Testis (tissue), 5 donors: ENCODE results near the gene PRKACG. TPM values are rescaled to one million over a fixed set of nuclear protein-coding genes. Genes with fewer than 3 reads are reported as not detected.

Source experiments
- DNase-seq: peaks from one replicate; pipeline ENCODE4 v3.0.0-alpha.2; 2019
- H3K27ac ChIP-seq, 2 donors: fragments of 200-600 bp; sonication (generic); one replicate each; pipeline ENCODE4 v1.5.1; 2019
- H3K27me3 ChIP-seq: fragments of 200-600 bp; sonication (generic); one replicate; pipeline ENCODE4 v1.5.1; 2019
- H3K36me3 ChIP-seq: fragments of 200-600 bp; sonication (generic); one replicate; pipeline ENCODE4 v1.5.1; 2017; ENCODE audit warnings: low read depth; ENCODE audit errors: missing control alignments
- H3K4me1 ChIP-seq: fragments of 200-600 bp; sonication (generic); one replicate; pipeline ENCODE4 v1.5.1; 2019
- H3K4me3 ChIP-seq, 2 donors: fragments of 200-600 bp; sonication (generic); one replicate each; pipeline ENCODE4 v1.5.1; 2017 to 2019
- H3K9me3 ChIP-seq: fragments of 200-600 bp; sonication (generic); one replicate; pipeline ENCODE4 v1.5.1; 2017
- CTCF ChIP-seq, 3 experiments: fragments of 450-650 bp in 2 of 3; fragments of 200-600 bp in 1 of 3; sonication (generic) in 1 of 3; IDR thresholded peaks; one replicate each; pipeline ENCODE4 v1.5.1; 2016 to 2019; ENCODE audit warnings: antibody characterized with exemption in 3 of 3, mild to moderate bottlenecking in 2 of 3, moderate library complexity in 1 of 3
- POLR2A ChIP-seq: fragments of 450-650 bp; IDR thresholded peaks from one replicate; pipeline ENCODE4 v1.6.1; 2017; ENCODE audit warnings: antibody characterized with exemption, mild to moderate bottlenecking, moderate library complexity
- WGBS, 2 donors: methylation state at CpG; one replicate each; pipeline ENCODE4 v1.1.5; 2018; 5-methylcytosine and 5-hydroxymethylcytosine counted together
- intact Hi-C: fragments of 100-400 bp; cut with DNase I; formaldehyde crosslinking; loops from one replicate; pipeline ENCODE4 v1.15.1; 2023; ENCODE audit warnings: low total_unique reads
- long read RNA-seq, 2 donors: transcript quantifications; one replicate each; lab custom pipeline, GENCODE V29; 2026
- polyA plus RNA-seq: library from polyadenylated mRNA; stranded (reverse); fragments of 350-450 nt; fragmentation: Illumina TruSeq; extraction: RNeasy Lipid Tissue Mini Kit (QIAGEN cat#74804); gene quantifications from one replicate; pipeline ENCODE4 v1.2.3, GENCODE V29; 2014; ENCODE audit warnings: low read depth, low replicate concordance; ENCODE audit not compliant: insufficient read depth
- total RNA-seq, 2 donors: library from RNA; depleted of rRNA; stranded (reverse); fragments of >200 nt; gene quantifications; one replicate each; pipeline ENCODE4 v1.2.3, GENCODE V29; 2016

PRKACG gene
- total RNA-seq (10 to 100 TPM; 14.0 to 14.2 TPM), polyA plus RNA-seq (46.5 TPM)
- long read RNA-seq, donor 1: 0 reads
- long read RNA-seq, donor 2: 0 reads

- Histone ChIP-seq H3K27ac (no peak within 1 kb of the TSS), H3K36me3 (no peaks in the 10 kb centered on the region), H3K4me1 (no peaks in the 10 kb centered on the region), H3K4me3 (peak within 1 kb of the TSS; percentile 37 to 41), H3K9me3 (no peaks in the 10 kb centered on the region), H3K27me3 (no peaks in the 10 kb centered on the region)
- 41 to 76% methylated on average over 3 to 29 of the region's 29 CpGs for WGBS, 2 donors
- intact Hi-C loops: no loop called here
- no peak for DNase-seq
- TF ChIP-seq CTCF (IDR thresholded peaks at IDR 0.05) (no peak), POLR2A (no peak)
Measured at GRCh38 chr9:69014013-69014412, at the start of gene PRKACG. PRKACG (minus strand) TSS chr9:69014113; CDS start chr9:69014092, 21 bp downstream.

GRCh38 chr9:69062195-69062594 lies 48.3 kb upstream of the PRKACG start:
- DNase-seq: no peak
- Histone ChIP-seq H3K4me1 (no peaks in the 10 kb centered on the region), H3K27me3 (no peaks in the 10 kb centered on the region), H3K9me3 (no peaks in the 10 kb centered on the region), H3K36me3 (no peaks in the 10 kb centered on the region), H3K4me3 (no peak overlapping the region), H3K27ac (no peak overlapping the region)
- TF ChIP-seq POLR2A: no peak
- no peak for TF ChIP-seq CTCF (IDR thresholded peaks at IDR 0.05)
- intact Hi-C loops: no loop called here
- 93 to 96% methylated on average over 5 of the region's 5 CpGs for WGBS, 2 donors

- H3K36me3 ChIP-seq: no peaks in the 10 kb centered on the region
- no peaks in the 10 kb centered on the region for H3K27me3 ChIP-seq
- TF ChIP-seq CTCF (IDR thresholded peaks at IDR 0.05): no peak
- no peak for TF ChIP-seq POLR2A
- H3K9me3 ChIP-seq: no peaks in the 10 kb centered on the region
- intact Hi-C loops: no loop called here
- no peaks in the 10 kb centered on the region for H3K4me1 ChIP-seq
- H3K27ac ChIP-seq: no peak overlapping the region
- 43 to 52% methylated on average over 1 of the region's 1 CpG for WGBS, 2 donors
- no peak overlapping the region for H3K4me3 ChIP-seq
- no peak for DNase-seq
Measured at GRCh38 chr9:69060766-69061165, 46.9 kb upstream of the PRKACG start.

- no peak for DNase-seq
- intact Hi-C loops: loop anchor here (5.0 kb wide), 1 partner anchor 134 kb away; no protein-coding TSS in a partner anchor
- no peak overlapping the region for H3K4me3 ChIP-seq
- no peaks in the 10 kb centered on the region for H3K36me3 ChIP-seq
- no peak overlapping the region for H3K27ac ChIP-seq
- H3K9me3 ChIP-seq: no peaks in the 10 kb centered on the region
- H3K4me1 ChIP-seq: peaks cover 14% of the 10 kb centered on the region
- H3K27me3 ChIP-seq: no peaks in the 10 kb centered on the region
- TF ChIP-seq CTCF (IDR thresholded peaks at IDR 0.05): no peak
- 89 to 93% methylated on average over 2 of the region's 2 CpGs for WGBS, 2 donors
Measured at GRCh38 chr9:69058101-69058500, 44.2 kb upstream of the PRKACG start.

GRCh38 chr9:69056191-69056815 lies 42.4 kb upstream of the PRKACG start:
- DNase-seq: no peak
- Histone ChIP-seq H3K4me3 (no peak overlapping the region), H3K4me1 (peaks cover 14% of the 10 kb centered on the region), H3K9me3 (no peaks in the 10 kb centered on the region), H3K27ac (no peak overlapping the region), H3K36me3 (no peaks in the 10 kb centered on the region), H3K27me3 (no peaks in the 10 kb centered on the region)
- no peak for TF ChIP-seq CTCF (IDR thresholded peaks at IDR 0.05)
- TF ChIP-seq POLR2A: no peak
- intact Hi-C loops: loop anchor here (5.0 kb wide), 1 partner anchor 136 kb away; no protein-coding TSS in a partner anchor
- 91 to 94% methylated on average over 4 of the region's 4 CpGs for WGBS, 2 donors
